GM12801 (cell line): ENCODE measurements around the gene KIF16B.

Experiments
- CTCF ChIP-seq: IDR thresholded peaks from one replicate; pipeline ENCODE4 v1.5.1; 2011; ENCODE audit warnings: control low read depth; ENCODE audit not compliant: insufficient read length; ENCODE audit errors: extremely low read depth

The KIF16B gene

GRCh38 chr20:16433293-16433580 lies 140.0 kb downstream of the KIF16B start:
- TF ChIP-seq CTCF: no peak

- TF ChIP-seq CTCF: no peak
Observed at GRCh38 chr20:16432466-16433292, 140.6 kb downstream of the KIF16B start.

- no peak for TF ChIP-seq CTCF
Observed at GRCh38 chr20:16428112-16428511, 145.1 kb downstream of the KIF16B start.

DNA sequence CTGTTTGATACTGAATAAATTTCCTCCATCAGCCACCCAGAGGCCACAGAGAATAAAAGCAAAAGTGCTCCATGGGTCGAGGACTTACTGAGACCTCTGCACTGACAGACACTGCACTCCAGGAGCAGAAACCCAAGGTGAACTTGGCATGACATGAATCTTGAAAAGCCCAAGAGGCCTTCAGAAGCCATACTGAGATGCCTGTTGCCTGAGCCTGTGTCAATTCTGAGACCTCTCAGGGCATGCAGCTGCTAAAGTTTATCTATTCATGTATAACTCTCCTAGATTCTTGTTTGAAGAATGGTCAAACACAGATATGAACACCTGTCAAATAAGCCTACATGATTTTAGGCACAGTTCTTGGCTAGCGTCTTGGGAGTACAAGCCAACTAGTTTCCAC lies 145.7 kb downstream of the KIF16B start:
- no peak for TF ChIP-seq CTCF

GRCh38 chr20:16424780-16425179 lies 148.5 kb downstream of the KIF16B start:
- TF ChIP-seq CTCF: no peak

DNA sequence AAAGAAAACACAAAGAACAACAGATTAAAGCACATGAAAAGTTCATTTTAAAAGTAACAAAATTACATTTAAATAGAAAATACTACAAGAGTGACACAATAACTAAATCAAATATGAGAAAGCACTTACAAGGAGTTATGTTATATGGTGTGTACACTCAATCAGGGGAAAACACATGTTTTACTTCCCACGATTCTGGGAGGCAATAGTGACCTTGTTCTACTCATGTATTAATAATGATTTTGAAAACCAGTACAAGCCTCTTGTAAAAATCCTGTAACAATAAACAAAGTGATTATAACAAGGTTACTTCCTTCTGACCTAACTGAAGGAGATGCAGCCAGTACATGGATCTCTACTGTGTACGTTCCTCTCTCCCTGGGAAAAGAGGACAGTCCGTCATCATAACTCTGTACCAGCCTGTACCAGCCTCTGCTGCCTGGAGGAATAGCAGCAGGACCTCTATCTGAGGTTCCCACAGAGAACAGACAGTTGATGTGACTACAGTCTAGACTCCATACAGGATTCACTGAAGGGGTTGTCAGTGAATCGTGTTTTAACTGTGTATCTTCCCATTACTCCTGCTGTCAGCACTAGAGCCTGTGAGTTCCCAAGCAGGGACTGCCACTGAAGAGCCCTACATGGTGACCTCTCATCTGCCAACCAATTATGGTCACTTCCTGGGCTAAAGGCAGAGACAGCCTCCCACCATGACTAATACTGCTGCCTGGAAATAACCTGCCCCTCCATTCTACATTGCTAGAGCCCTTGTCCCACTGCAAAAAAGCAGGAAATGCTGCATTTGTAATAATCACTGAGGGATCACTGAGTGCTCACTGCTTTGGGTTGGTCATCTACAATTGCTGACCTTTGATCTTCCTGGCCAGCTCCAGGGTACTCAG lies 149.7 kb downstream of the KIF16B start:
- TF ChIP-seq CTCF: no peak

- no peak for TF ChIP-seq CTCF
Observed at GRCh38 chr20:16419138-16419715, 154.0 kb downstream of the KIF16B start.
